Panc1 (cell line): Measurements from ENCODE around the gene RIGI.

ENCODE experiments used
- CTCF ChIP-seq: fragments of 450-650 bp; IDR thresholded peaks from 2 replicates; pipeline ENCODE4 v1.5.1; 2017; ENCODE audit warnings: mild to moderate bottlenecking
- POLR2AphosphoS5 ChIP-seq: IDR thresholded peaks from 2 replicates; pipeline ENCODE4 v1.6.1; 2012; ENCODE audit warnings: mild to moderate bottlenecking, low read depth, low read length, moderate library complexity
- REST ChIP-seq, 2 experiments: IDR thresholded peaks; 2 replicates each; pipeline ENCODE4 v1.6.1; 2011 to 2012; ENCODE audit warnings: low read depth in 2 of 2, control low read depth in 1 of 2, low read length in 1 of 2, mild to moderate bottlenecking in 1 of 2, moderate library complexity in 1 of 2; ENCODE audit not compliant: insufficient read depth in 1 of 2

- TF ChIP-seq CTCF (no peak), REST (IDR thresholded peaks at IDR 0.05; ENCODE audit: insufficient read depth in 1 of 2, low read depth in 2 of 2, low read length in 1 of 2) (no peak), POLR2AphosphoS5 (no peak)
These were observed 23.0 kb downstream of the RIGI start for GRCh38 chr9:32503008-32503407.
